HepG2 (cell line): ENCODE measurements around the gene TRIM7. TPM values are rescaled to one million over a fixed set of nuclear protein-coding genes. Genes with fewer than 3 reads are reported as not detected.
"Not testable (repeated sequence)": the region's sequence is repeated elsewhere in the genome, so short reads cannot be mapped to it uniquely, and the experiment has no call there.

Experiments
- CREB1 ChIP-seq, 2 experiments: fragments of 450-650 bp in 1 of 2; IDR thresholded peaks; 2 replicates each; pipeline ENCODE4 v1.6.1; 2016 to 2017; ENCODE audit warnings: control low read depth in 1 of 2, mild to moderate bottlenecking in 1 of 2, missing compliant biosample characterization in 1 of 2, missing genetic modification characterization in 1 of 2
- GABPB1 ChIP-seq: IDR thresholded peaks from 2 replicates; pipeline ENCODE4 v1.6.1; 2016; ENCODE audit warnings: mild to moderate bottlenecking, missing genetic modification reagents, moderate library complexity, missing compliant biosample characterization
- HIVEP1 ChIP-seq: sonication (generic); formaldehyde crosslinking; IDR thresholded peaks from 2 replicates; pipeline ENCODE4 v1.4.0; 2020; ENCODE audit warnings: mild to moderate bottlenecking, missing genetic modification reagents
- MAX ChIP-seq: IDR thresholded peaks from 2 replicates; pipeline ENCODE4 v1.6.1; 2012; ENCODE audit warnings: inconsistent platforms
- PCBP1 ChIP-seq: fragments of 200-400 bp; formaldehyde crosslinking; IDR thresholded peaks from 2 replicates; pipeline ENCODE4 v1.6.1; 2017; ENCODE audit warnings: mild to moderate bottlenecking, low read depth, low read length, borderline replicate concordance
- SP4 ChIP-seq: sonication (generic); formaldehyde crosslinking; IDR thresholded peaks from 2 replicates; pipeline ENCODE4 v1.8.1; 2023; ENCODE audit warnings: mild to moderate bottlenecking, missing genetic modification reagents
- SPEN ChIP-seq: sonication (generic); formaldehyde crosslinking; IDR thresholded peaks from 2 replicates; pipeline ENCODE4 v1.5.1; 2020; ENCODE audit warnings: low read depth, mild to moderate bottlenecking, missing genetic modification reagents
- ZFP41 ChIP-seq: sonication (generic); formaldehyde crosslinking; IDR thresholded peaks from 2 replicates; pipeline ENCODE4 v1.4.0; 2020; ENCODE audit warnings: mild to moderate bottlenecking, missing genetic modification reagents, borderline replicate concordance
- ZFX ChIP-seq: sonication (generic); formaldehyde crosslinking; IDR thresholded peaks from 2 replicates; pipeline ENCODE4 v1.4.0; 2020; ENCODE audit warnings: mild to moderate bottlenecking, low read depth, missing genetic modification reagents, moderate library complexity
- ZHX1 ChIP-seq: sonication (generic); formaldehyde crosslinking; IDR thresholded peaks from 2 replicates; pipeline ENCODE4 v1.8.1; 2022; ENCODE audit warnings: low read depth, mild to moderate bottlenecking, missing genetic modification reagents
- ZNF224 ChIP-seq: sonication (generic); formaldehyde crosslinking; IDR thresholded peaks from 2 replicates; pipeline ENCODE4 v1.5.0; 2020; ENCODE audit warnings: mild to moderate bottlenecking, missing genetic modification reagents
- ZNF274 ChIP-seq: sonication (generic); formaldehyde crosslinking; IDR thresholded peaks from 2 replicates; pipeline ENCODE4 v1.5.1; 2020; ENCODE audit warnings: mild to moderate bottlenecking, missing genetic modification reagents
- ZNF407 ChIP-seq: sonication (generic); formaldehyde crosslinking; IDR thresholded peaks from one replicate; pipeline ENCODE4 v1.5.1; 2020; ENCODE audit warnings: mild to moderate bottlenecking, missing genetic modification reagents; ENCODE audit errors: not compliant biosample characterization
- ZNF614 ChIP-seq: IDR thresholded peaks from 2 replicates; pipeline ENCODE4 v1.6.1; 2018; ENCODE audit warnings: missing biosample characterization, missing genetic modification reagents, inconsistent platforms, borderline replicate concordance
- ZNF777 ChIP-seq: sonication (generic); formaldehyde crosslinking; IDR thresholded peaks from 2 replicates; pipeline ENCODE4 v1.4.0; 2020; ENCODE audit warnings: missing genetic modification reagents
- ZSCAN21 ChIP-seq: sonication (generic); formaldehyde crosslinking; IDR thresholded peaks from 2 replicates; pipeline ENCODE4 v1.8.0; 2022; ENCODE audit warnings: mild to moderate bottlenecking, missing genetic modification reagents, moderate library complexity, borderline replicate concordance
- polyA plus RNA-seq, 8 experiments: library from polyadenylated mRNA; depleted of rRNA in 3 of 8; stranded (reverse) in 7 of 8; unstranded in 1 of 8; fragments of >200 nt; fragmentation: Illumina TruSeq in 4 of 8; extraction: Trizol in 4 of 8; gene quantifications; 2 replicates each; pipeline versions ENCODE4 v1.2.1 to v1.2.3, GENCODE V29; 2011 to 2016; ENCODE audit warnings: low read depth in 4 of 8, missing spikeins in 1 of 8, mixed read lengths in 1 of 8; ENCODE audit not compliant: insufficient read depth in 1 of 8
- total RNA-seq, 5 experiments: library from RNA; depleted of rRNA; stranded (reverse); fragments of >200 nt; fragmentation: Illumina TruSeq; extraction: Trizol; gene quantifications; 2 replicates each; pipeline ENCODE4 v1.2.3, GENCODE V29; 2016; ENCODE audit warnings: low read depth in 1 of 5

The TRIM7 gene
- total and polyA plus RNA-seq, 2 of the 13 experiments (the other 11 are each of a cell fraction or from before 2014, with no cell fraction given) = 0.13 TPM; not detected in 1

GRCh38 chr5:181169459-181170236 is 35.3 kb downstream of the TRIM7 start (continued):
- TF ChIP-seq ZHX1 (CRISPR knock-in tag) = peak; percentile 71
- 0 out of 2 replicates have a peak, but pooled peaks have one; percentile 27 for TF ChIP-seq ZSCAN21 (CRISPR knock-in tag)
- TF ChIP-seq ZNF777 = peak; percentile 94
- TF ChIP-seq ZFP41 (CRISPR knock-in tag) = 0 out of 2 replicates have a peak, but pooled peaks have one; percentile 57
- not testable (repeated sequence) for TF ChIP-seq CREB1 (IDR thresholded peaks at IDR 0.05)
- 0 out of 2 replicates have a peak, but pooled peaks have one; percentile 20 for TF ChIP-seq CREB1 (CRISPR knock-in tag; IDR thresholded peaks at IDR 0.05)
- peak; percentile 40; the same call in 1 of the 2 replicates for TF ChIP-seq ZFX (CRISPR knock-in tag)
- TF ChIP-seq ZNF274 (CRISPR knock-in tag) = 0 out of 2 replicates have a peak, but pooled peaks have one; percentile 52
- peak; percentile 18; the same call in 1 of the 2 replicates for TF ChIP-seq GABPB1 (CRISPR knock-in tag)
- TF ChIP-seq ZNF614 = 0 out of 2 replicates have a peak, but pooled peaks have one; percentile 42
- 0 out of 2 replicates have a peak, but pooled peaks have one; percentile 31 for TF ChIP-seq ZNF224
- 0 out of 2 replicates have a peak, but pooled peaks have one; percentile 47 for TF ChIP-seq HIVEP1
- TF ChIP-seq ZNF407 (CRISPR knock-in tag) = peak; percentile 31
- peak; percentile 12; the same call in 1 of the 2 replicates for TF ChIP-seq MAX
- peak; percentile 71; the same call in 1 of the 2 replicates for TF ChIP-seq PCBP1
- TF ChIP-seq SP4 (CRISPR knock-in tag) = peak; percentile 17; the same call in 1 of the 2 replicates
- TF ChIP-seq SPEN = 0 out of 2 replicates have a peak, but pooled peaks have one; percentile 13
